HEK293T (cell line): ENCODE data around the gene CPTP.

Source experiments
- ARNT ChIP-seq: fragments of 450-650 bp; IDR thresholded peaks from 2 replicates; pipeline ENCODE4 v1.6.1; 2017; ENCODE audit warnings: mild to moderate bottlenecking
- BHLHE40 ChIP-seq: fragments of 450-650 bp; IDR thresholded peaks from 2 replicates; pipeline ENCODE4 v1.6.1; 2016; ENCODE audit warnings: mild to moderate bottlenecking, moderate library complexity, borderline replicate concordance
- CTBP1 ChIP-seq: fragments of 450-650 bp; IDR thresholded peaks from 2 replicates; pipeline ENCODE4 v1.6.1; 2016; ENCODE audit warnings: borderline replicate concordance
- ELF4 ChIP-seq: fragments of 450-650 bp; IDR thresholded peaks from 2 replicates; pipeline ENCODE4 v1.6.1; 2017; ENCODE audit warnings: antibody characterized with exemption
- FOXA1 ChIP-seq: fragments of 450-650 bp; IDR thresholded peaks from 2 replicates; pipeline ENCODE4 v1.6.1; 2016; ENCODE audit warnings: mild to moderate bottlenecking
- FOXM1 ChIP-seq: fragments of 450-650 bp; IDR thresholded peaks from 2 replicates; pipeline ENCODE4 v1.6.1; 2017; ENCODE audit warnings: mild to moderate bottlenecking, borderline replicate concordance
- HDGF ChIP-seq: fragments of 450-650 bp; IDR thresholded peaks from 2 replicates; pipeline ENCODE4 v1.6.1; 2017; ENCODE audit warnings: antibody characterized with exemption, borderline replicate concordance
- L3MBTL2 ChIP-seq: fragments of 450-650 bp; conservative IDR thresholded peaks from 2 replicates; pipeline ENCODE4 v1.6.1; 2016; ENCODE audit warnings: mild to moderate bottlenecking
- LEF1 ChIP-seq: fragments of 450-650 bp; IDR thresholded peaks from 2 replicates; pipeline ENCODE4 v1.6.1; 2017; ENCODE audit warnings: mild to moderate bottlenecking, borderline replicate concordance
- PKNOX1 ChIP-seq: fragments of 450-650 bp; IDR thresholded peaks from 2 replicates; pipeline ENCODE4 v1.6.1; 2016
- SP1 ChIP-seq: fragments of 450-650 bp; IDR thresholded peaks from 2 replicates; pipeline ENCODE4 v1.6.1; 2017
- SUZ12 ChIP-seq: fragments of 450-650 bp; IDR thresholded peaks from 2 replicates; pipeline ENCODE4 v1.6.1; 2016; ENCODE audit warnings: mild to moderate bottlenecking
- TARDBP ChIP-seq: fragments of 450-650 bp; IDR thresholded peaks from 2 replicates; pipeline ENCODE4 v1.6.1; 2016
- ZNF384 ChIP-seq: fragments of 450-650 bp; IDR thresholded peaks from 2 replicates; pipeline ENCODE4 v1.6.1; 2016

- TF ChIP-seq BHLHE40 (no peak), FOXM1 (no peak), ELF4 (no peak), HDGF (no peak), SP1 (no peak), SUZ12 (no peak), TARDBP (no peak), CTBP1 (no peak), FOXA1 (no peak), ZNF384 (no peak), ARNT (no peak), L3MBTL2 (no peak), LEF1 (no peak), PKNOX1 (no peak)
Measured at GRCh38 chr1:1314237-1314586, 10.4 kb upstream of the CPTP start.
